Measurements from ENCODE around the gene PROZ.

Gene PROZ

GRCh38 chr13:113220141-113220598, 61.7 kb downstream of the PROZ start:
- DNase-seq (ENCODE audit: low spot score), result no peak
- in situ Hi-C loops (cut with MboI; ENCODE audit: low sequenced_read_pairs, unreplicated experiment), result no loop called here
- no peak for TF ChIP-seq CTCF (IDR thresholded peaks at IDR 0.05; ENCODE audit: borderline replicate concordance, control extremely low read depth, extremely low read depth, insufficient read depth, missing control alignments)

GRCh38 chr13:113220877-113221276, 62.4 kb downstream of the PROZ start:
- in situ Hi-C loops (cut with MboI; ENCODE audit: low sequenced_read_pairs, unreplicated experiment), result no loop called here
- TF ChIP-seq CTCF (IDR thresholded peaks at IDR 0.05; ENCODE audit: borderline replicate concordance, control extremely low read depth, extremely low read depth, insufficient read depth, missing control alignments), result no peak
- no peak for DNase-seq (ENCODE audit: low spot score)
